H9 (cell line): Measurements from ENCODE around the gene PRKAG2. TPM values are rescaled to one million over a fixed set of nuclear protein-coding genes. Genes with fewer than 3 reads are reported as not detected.

Experiments
- DNase-seq: peaks from one replicate; pipeline ENCODE4 v3.0.0-alpha.2; 2017
- H2AFZ ChIP-seq: one replicate; pipeline ENCODE4 v1.6.1; 2013; ENCODE audit warnings: mild to moderate bottlenecking, low read length, control low read depth, moderate library complexity
- H2AK5ac ChIP-seq: 2 replicates; pipeline ENCODE4 v1.6.1; 2013; ENCODE audit warnings: low read length, control low read depth, mixed read lengths; ENCODE audit not compliant: insufficient read length
- H2BK120ac ChIP-seq: one replicate; pipeline ENCODE4 v1.6.1; 2013; ENCODE audit warnings: low read depth, mild to moderate bottlenecking, low read length, control low read depth, inconsistent platforms; ENCODE audit not compliant: poor library complexity, severe bottlenecking
- H2BK12ac ChIP-seq: 2 replicates; pipeline ENCODE4 v1.6.1; 2013; ENCODE audit warnings: low read length, control low read depth, mixed read lengths, low read depth; ENCODE audit not compliant: insufficient read length
- H2BK15ac ChIP-seq: 2 replicates; pipeline ENCODE4 v1.6.1; 2013; ENCODE audit warnings: low read depth, low read length, control low read depth
- H2BK20ac ChIP-seq: one replicate; pipeline ENCODE4 v1.6.1; 2013; ENCODE audit warnings: low read depth, mild to moderate bottlenecking, low read length, control low read depth, inconsistent platforms; ENCODE audit not compliant: poor library complexity, severe bottlenecking
- H2BK5ac ChIP-seq: 2 replicates; pipeline ENCODE4 v1.6.1; 2013; ENCODE audit warnings: low read length, control low read depth, mixed read lengths; ENCODE audit not compliant: insufficient read length
- H3K14ac ChIP-seq: 2 replicates; pipeline ENCODE4 v1.6.1; 2013; ENCODE audit warnings: low read length, control low read depth; ENCODE audit not compliant: insufficient read depth
- H3K18ac ChIP-seq: 2 replicates; pipeline ENCODE4 v1.6.1; 2013; ENCODE audit warnings: low read depth, mild to moderate bottlenecking, mixed read lengths, low read length, control low read depth; ENCODE audit not compliant: insufficient read length
- H3K23ac ChIP-seq: 2 replicates; pipeline ENCODE4 v1.6.1; 2013; ENCODE audit warnings: low read length, control low read depth, mixed read lengths, low read depth; ENCODE audit not compliant: insufficient read length
- H3K23me2 ChIP-seq: 2 replicates; pipeline ENCODE4 v1.6.1; 2013; ENCODE audit warnings: low read depth, mild to moderate bottlenecking, mixed read lengths, low read length, control low read depth; ENCODE audit not compliant: insufficient read length, poor library complexity, severe bottlenecking
- H3K27ac ChIP-seq: 2 replicates; pipeline ENCODE4 v1.5.1; 2013; ENCODE audit warnings: low read length, control low read depth, mixed read lengths, low read depth; ENCODE audit not compliant: insufficient read length
- H3K27me3 ChIP-seq: 2 replicates; pipeline ENCODE4 v1.6.1; 2013; ENCODE audit warnings: low read length, control low read depth, inconsistent platforms; ENCODE audit not compliant: insufficient read depth
- H3K4ac ChIP-seq: 2 replicates; pipeline ENCODE4 v1.6.1; 2013; ENCODE audit warnings: low read depth, mild to moderate bottlenecking, control low read depth, inconsistent platforms, low read length, moderate library complexity
- H3K4me1 ChIP-seq: 2 replicates; pipeline ENCODE4 v1.6.1; 2013; ENCODE audit warnings: low read length, control low read depth, inconsistent platforms; ENCODE audit not compliant: insufficient read depth
- H3K4me2 ChIP-seq: 2 replicates; pipeline ENCODE4 v1.6.1; 2013; ENCODE audit warnings: low read length, control low read depth, mixed read lengths; ENCODE audit not compliant: insufficient read length, insufficient read depth
- H3K56ac ChIP-seq: 2 replicates; pipeline ENCODE4 v1.6.1; 2013; ENCODE audit warnings: low read depth, mild to moderate bottlenecking, mixed read lengths, low read length, control low read depth; ENCODE audit not compliant: insufficient read length
- H3K79me1 ChIP-seq: 2 replicates; pipeline ENCODE4 v1.6.1; 2013; ENCODE audit warnings: low read depth, mild to moderate bottlenecking, moderate library complexity, low read length, control low read depth, inconsistent platforms; ENCODE audit not compliant: insufficient read depth, poor library complexity, severe bottlenecking
- H3K79me2 ChIP-seq: 2 replicates; pipeline ENCODE4 v1.6.1; 2013; ENCODE audit warnings: low read length, control low read depth, inconsistent platforms; ENCODE audit not compliant: insufficient read depth
- H3K9ac ChIP-seq: 2 replicates; pipeline ENCODE4 v1.6.1; 2013; ENCODE audit warnings: low read length, control low read depth, mixed read lengths; ENCODE audit not compliant: insufficient read length; ENCODE audit errors: extremely low read depth
- H3K9me3 ChIP-seq: one replicate; pipeline ENCODE4 v1.6.1; 2013; ENCODE audit warnings: low read depth, low read length, inconsistent platforms; ENCODE audit not compliant: control insufficient read depth
- H3T11ph ChIP-seq: one replicate; pipeline ENCODE4 v1.6.1; 2013; ENCODE audit warnings: mild to moderate bottlenecking, low read length, control low read depth, inconsistent platforms
- H4K20me1 ChIP-seq: one replicate; pipeline ENCODE4 v1.6.1; 2013; ENCODE audit not compliant: control insufficient read depth, insufficient read length, insufficient read depth
- H4K5ac ChIP-seq: 2 replicates; pipeline ENCODE4 v1.6.1; 2013; ENCODE audit warnings: low read depth, mild to moderate bottlenecking, mixed read lengths, low read length, control low read depth; ENCODE audit not compliant: insufficient read length
- H4K8ac ChIP-seq: replicated peaks from 2 replicates; pipeline ENCODE4 v1.6.1; 2013; ENCODE audit warnings: low read length, control low read depth, mixed read lengths, low read depth; ENCODE audit not compliant: insufficient read length
- H4K91ac ChIP-seq: 2 replicates; pipeline ENCODE4 v1.6.1; 2013; ENCODE audit warnings: low read depth, mild to moderate bottlenecking, moderate library complexity, mixed read lengths, low read length, control low read depth; ENCODE audit not compliant: insufficient read length
- H3K27ac Mint-ChIP-seq, 3 experiments: 2 replicates in 2 of 3; 3 replicates in 1 of 3; pipeline ENCODE4 v1.8.0; 2020 to 2021; ENCODE audit warnings: mixed read lengths in 3 of 3, mild to moderate bottlenecking in 1 of 3, moderate library complexity in 1 of 3
- H3K27me3 Mint-ChIP-seq: 2 replicates; pipeline ENCODE4 v1.8.0; 2021; ENCODE audit warnings: low read depth, mild to moderate bottlenecking, moderate library complexity, mixed read lengths
- H3K36me3 Mint-ChIP-seq, 3 experiments: 2 replicates in 2 of 3; 3 replicates in 1 of 3; pipeline ENCODE4 v1.8.0; 2020 to 2021; ENCODE audit warnings: low read depth in 3 of 3, mixed read lengths in 3 of 3; ENCODE audit not compliant: insufficient read depth in 1 of 3
- H3K4me1 Mint-ChIP-seq, 2 experiments: 2 replicates each; pipeline ENCODE4 v1.8.0; 2020; ENCODE audit warnings: mixed read lengths in 2 of 2
- H3K4me3 Mint-ChIP-seq, 2 experiments: 2 replicates in 1 of 2; 3 replicates in 1 of 2; pipeline ENCODE4 v1.8.0; 2020 to 2021; ENCODE audit warnings: mild to moderate bottlenecking in 2 of 2, mixed read lengths in 2 of 2, moderate library complexity in 1 of 2
- H3K9me3 Mint-ChIP-seq, 2 experiments: 2 replicates in 1 of 2; 3 replicates in 1 of 2; pipeline ENCODE4 v1.8.0; 2020; ENCODE audit warnings: mild to moderate bottlenecking in 2 of 2, mixed read lengths in 2 of 2, moderate library complexity in 1 of 2
- CTCF ChIP-seq: fragments of 200-600 bp; sonication (generic); conservative IDR thresholded peaks from 3 replicates; pipeline ENCODE4 v1.8.0; 2021; ENCODE audit warnings: antibody characterized with exemption, mild to moderate bottlenecking
- WGBS: extraction: QIAGEN DNeasy Blood & Tissue Kit; methylation state at CpG from one replicate; pipeline ENCODE4 v1.1.7; 2013; ENCODE audit warnings: missing lambda C conversion rate, low lambda C conversion rate, mixed read lengths; ENCODE audit not compliant: insufficient read length; ENCODE audit errors: extremely low coverage; 5-methylcytosine and 5-hydroxymethylcytosine counted together
- total RNA-seq: library from RNA; stranded (reverse); gene quantifications from 2 replicates; pipeline ENCODE4 v1.2.1, GENCODE V29; 2021

PRKAG2 gene
- total RNA-seq, 1 experiment from 2014 or later: 11.8 TPM

- Histone ChIP-seq H2BK5ac (no peak overlapping the region), H2BK120ac (no peak overlapping the region), H3K4ac (no peak overlapping the region), H3K23me2 (no peaks in the 10 kb centered on the region), H4K91ac (no peak overlapping the region), H4K20me1 (no peaks in the 10 kb centered on the region), H3K23ac (no peak overlapping the region), H2BK20ac (no peak overlapping the region), H3K4me2 (no peak overlapping the region), H3K79me2 (no peaks in the 10 kb centered on the region), H2AFZ (no peak overlapping the region), H3K56ac (no peak overlapping the region), H3K27ac (no peak overlapping the region), H3K14ac (no peak overlapping the region), H3K9ac (no peak overlapping the region), H2BK12ac (no peak overlapping the region), H3K18ac (no peak overlapping the region), H2BK15ac (no peak overlapping the region), H3K4me1 (no peaks in the 10 kb centered on the region), H2AK5ac (no peak overlapping the region), H3K9me3 (no peaks in the 10 kb centered on the region), H4K5ac (no peak overlapping the region), H3K79me1 (no peaks in the 10 kb centered on the region), H3K27me3 (no peaks in the 10 kb centered on the region), H3T11ph (no peak overlapping the region), H4K8ac (no peak overlapping the region)
- Mint-ChIP-seq H3K36me3 (peaks cover 0 to 2% (median 2%) of the 10 kb centered on the region in 3 experiments; a peak in 3 of 7 replicates), H3K9me3 (no peaks in the 10 kb centered on the region), H3K27ac (no peak overlapping the region; a peak in 2 of 7 replicates), H3K27me3 (no peaks in the 10 kb centered on the region), H3K4me3 (no peak overlapping the region), H3K4me1 (no peaks in the 10 kb centered on the region)
- DNase-seq: no peak
- WGBS: no CpG with 5 or more reads among the region's 4 CpGs
- no peak for TF ChIP-seq CTCF
Measured at GRCh38 chr7:151615784-151616183, 261.1 kb downstream of the PRKAG2 start.
